Smooth muscle cell (in vitro differentiated cells): ENCODE results near the gene NADK2. TPM values are rescaled to one million over a fixed set of nuclear protein-coding genes. Genes with fewer than 3 reads are reported as not detected.

ENCODE experiments used
- DNase-seq: peaks from one replicate; lab custom pipeline; 2025; ENCODE audit not compliant: unreplicated experiment; lab: John Stamatoyannopoulos, UW
- H2AFZ ChIP-seq: fragments of 200-600 bp; sonication (generic); 2 replicates; pipeline ENCODE4 v1.6.0; 2016; ENCODE audit warnings: antibody characterized with exemption, low read depth, mild to moderate bottlenecking
- H3F3A ChIP-seq: fragments of 200-600 bp; sonication (generic); 2 replicates; pipeline ENCODE4 v1.6.0; 2017; ENCODE audit warnings: antibody characterized with exemption, low read depth
- H3K27ac ChIP-seq: fragments of 200-600 bp; sonication (generic); 2 replicates; pipeline ENCODE4 v1.5.1; 2016; ENCODE audit warnings: low read depth, mild to moderate bottlenecking
- H3K27me3 ChIP-seq: fragments of 200-600 bp; sonication (generic); 2 replicates; pipeline ENCODE4 v1.6.1; 2016; ENCODE audit warnings: low read depth, mild to moderate bottlenecking
- H3K36me3 ChIP-seq: fragments of 200-600 bp; sonication (generic); 2 replicates; pipeline ENCODE4 v1.5.1; 2016; ENCODE audit warnings: low read depth
- H3K4me1 ChIP-seq: fragments of 200-600 bp; sonication (generic); 2 replicates; pipeline ENCODE4 v1.5.1; 2016; ENCODE audit warnings: low read depth
- H3K4me2 ChIP-seq: fragments of 200-600 bp; sonication (generic); 2 replicates; pipeline ENCODE4 v1.6.0; 2016; ENCODE audit warnings: mild to moderate bottlenecking
- H3K4me3 ChIP-seq: fragments of 200-600 bp; sonication (generic); 2 replicates; pipeline ENCODE4 v1.5.1; 2016; ENCODE audit warnings: mild to moderate bottlenecking
- H3K79me2 ChIP-seq: fragments of 200-600 bp; sonication (generic); 2 replicates; pipeline ENCODE4 v1.6.0; 2016; ENCODE audit warnings: low read depth, mild to moderate bottlenecking
- H3K9ac ChIP-seq: fragments of 200-600 bp; sonication (generic); 2 replicates; pipeline ENCODE4 v1.6.0; 2016; ENCODE audit warnings: low read depth
- H3K9me3 ChIP-seq: fragments of 200-600 bp; sonication (generic); replicated peaks from 2 replicates; pipeline ENCODE4 v1.5.1; 2016; ENCODE audit warnings: low read depth
- H4K20me1 ChIP-seq: fragments of 200-600 bp; sonication (generic); 2 replicates; pipeline ENCODE4 v1.6.0; 2016; ENCODE audit warnings: low read depth
- CTCF ChIP-seq: fragments of 200-600 bp; sonication (generic); IDR thresholded peaks from 2 replicates; pipeline ENCODE4 v1.5.1; 2017; ENCODE audit warnings: borderline replicate concordance, mild to moderate bottlenecking, antibody characterized with exemption; ENCODE audit not compliant: insufficient read depth, poor library complexity, severe bottlenecking
- WGBS: methylation state at CpG from one replicate; pipeline ENCODE4 v1.1.7; 2016; ENCODE audit warnings: low lambda C conversion rate; 5-methylcytosine and 5-hydroxymethylcytosine counted together
- polyA plus RNA-seq: library from polyadenylated mRNA; unstranded; fragments of >200 nt; fragmentation: Nextera tagmentation; extraction: Ambion mirVana; gene quantifications from 2 replicates; pipeline ENCODE4 v1.2.1, GENCODE V29; 2016
- total RNA-seq: library from RNA; depleted of rRNA; stranded (reverse); fragments of >200 nt; gene quantifications from 2 replicates; pipeline ENCODE4 v1.2.3, GENCODE V29; 2014

The NADK2 gene
- total and polyA plus RNA-seq, 2 experiments from 2014 or later, result 26.7 to 27.2 TPM

GRCh38 chr5:36279054-36279698 lies 37.5 kb upstream of the NADK2 start:
- H3K4me3 ChIP-seq, result no peak overlapping the region
- WGBS, result 37% methylated on average over 3 of the region's 3 CpGs
- H3K4me1 ChIP-seq, result no peaks in the 10 kb centered on the region
- H3F3A ChIP-seq, result peaks cover 9% of the 10 kb centered on the region
- H3K79me2 ChIP-seq, result no peaks in the 10 kb centered on the region
- H2AFZ ChIP-seq, result no peak overlapping the region
- no peak for TF ChIP-seq CTCF
- H3K4me2 ChIP-seq, result peak overlapping the region; percentile 38
- H3K27ac ChIP-seq, result no peak overlapping the region
- no peaks in the 10 kb centered on the region for H3K36me3 ChIP-seq
- H3K27me3 ChIP-seq, result no peaks in the 10 kb centered on the region
- DNase-seq, result no peak
- no peaks in the 10 kb centered on the region for H4K20me1 ChIP-seq
- no peak overlapping the region for H3K9ac ChIP-seq
- H3K9me3 ChIP-seq, result no peaks in the 10 kb centered on the region

- Histone ChIP-seq H3K36me3 (no peaks in the 10 kb centered on the region), H3F3A (peaks cover 9% of the 10 kb centered on the region), H3K4me3 (no peak overlapping the region), H3K9ac (no peak overlapping the region), H3K4me2 (no peak overlapping the region), H3K79me2 (no peaks in the 10 kb centered on the region), H3K27me3 (no peaks in the 10 kb centered on the region), H3K9me3 (no peaks in the 10 kb centered on the region), H3K4me1 (no peaks in the 10 kb centered on the region), H4K20me1 (no peaks in the 10 kb centered on the region), H3K27ac (no peak overlapping the region), H2AFZ (no peak overlapping the region)
- DNase-seq, result no peak
- 90% methylated on average over 5 of the region's 5 CpGs for WGBS
- no peak for TF ChIP-seq CTCF
Measured at GRCh38 chr5:36277521-36278176, 35.9 kb upstream of the NADK2 start.

- Histone ChIP-seq H3K27ac (no peak overlapping the region), H3K79me2 (no peaks in the 10 kb centered on the region), H3K4me1 (no peaks in the 10 kb centered on the region), H3K9me3 (no peaks in the 10 kb centered on the region), H4K20me1 (no peaks in the 10 kb centered on the region), H3F3A (peaks cover 9% of the 10 kb centered on the region), H3K36me3 (no peaks in the 10 kb centered on the region), H3K4me3 (no peak overlapping the region), H3K4me2 (no peak overlapping the region), H3K9ac (no peak overlapping the region), H3K27me3 (no peaks in the 10 kb centered on the region), H2AFZ (no peak overlapping the region)
- no peak for TF ChIP-seq CTCF
- no peak for DNase-seq
Measured at GRCh38 chr5:36276864-36277263, 35.1 kb upstream of the NADK2 start.
